Right cardiac atrium (tissue), 5 donors: ENCODE measurements around the gene CDC14A. TPM values are rescaled to one million over a fixed set of nuclear protein-coding genes. Genes with fewer than 3 reads are reported as not detected.

Experiments
- ATAC-seq, 2 donors: fragments of 200-7000 bp; cut with Tn5 transposase; one replicate each; pipeline versions ENCODE4 v1.8.0 to v1.9.1; 2020; ENCODE audit warnings: moderate library complexity in 2 of 2, mild to moderate bottlenecking in 1 of 2
- DNase-seq, 3 donors: peaks; one replicate each; pipeline ENCODE4 v3.0.0-alpha.2; 2020
- H3K27ac ChIP-seq: one replicate; pipeline ENCODE4 v1.5.1; 2013; ENCODE audit warnings: mild to moderate bottlenecking, low read length, control low read depth, moderate library complexity
- H3K27me3 ChIP-seq: one replicate; pipeline ENCODE4 v1.6.1; 2013; ENCODE audit not compliant: control insufficient read depth, insufficient read depth
- H3K4me1 ChIP-seq: one replicate; pipeline ENCODE4 v1.6.1; 2013; ENCODE audit warnings: low read length; ENCODE audit not compliant: control insufficient read depth, insufficient read depth
- H3K4me3 ChIP-seq: one replicate; pipeline ENCODE4 v1.5.1; 2013; ENCODE audit warnings: low read length, control low read depth
- H3K9me3 ChIP-seq: one replicate; pipeline ENCODE4 v1.6.1; 2013; ENCODE audit warnings: low read length; ENCODE audit not compliant: control insufficient read depth
- WGBS: extraction: QIAGEN DNeasy Blood & Tissue Kit; methylation state at CpG from one replicate; pipeline ENCODE4 v1.1.7; 2013; 5-methylcytosine and 5-hydroxymethylcytosine counted together
- intact Hi-C, 4 donors: fragments of 100-400 bp; cut with DNase I; formaldehyde crosslinking; loops; one replicate each; pipeline versions ENCODE4 v1.11.0 to v1.14.0; 2022 to 2023
- polyA plus RNA-seq: library from polyadenylated mRNA; stranded (reverse); fragments of 200-250 nt; gene quantifications from one replicate; pipeline ENCODE4 v1.2.3, GENCODE V29; 2013
- total RNA-seq, 4 donors: library from RNA; stranded (reverse); fragmentation: NEBNext Ultra II Directional; extraction: Animal tissue kit (Norgen Biotek cat#: 25700); gene quantifications; one replicate each; pipeline ENCODE4 v1.2.1, GENCODE V29; 2021
- donor health status: healthy with polysubstance abuse.
- donor health status: DM: no; HTN: yes; CAD: no.
- donor health status: DM: no; HTN: no; CAD: no.
- donor health status: DM: no; HTN: yes; CAD: no; lungs with severe emphysema.
- donor health status: DM: yes; HTN: yes; CAD: no.

The CDC14A gene
- total and polyA plus RNA-seq, 5 donors, result 1.9 to 5.2 (median 4.8) TPM

- ATAC-seq (no peak), DNase-seq (no peak)
- intact Hi-C loops, result loop anchor here in 1 of 4 donors (10.0 kb wide), 1 partner anchor 74 kb away; no protein-coding TSS in a partner anchor
- H3K27ac ChIP-seq, result no peak overlapping the region
- 90% methylated on average over 4 of the region's 4 CpGs for WGBS
- H3K4me1 ChIP-seq, result no peaks in the 10 kb centered on the region
- no peaks in the 10 kb centered on the region for H3K27me3 ChIP-seq
- no peaks in the 10 kb centered on the region for H3K9me3 ChIP-seq
- no peak overlapping the region for H3K4me3 ChIP-seq
Observed at GRCh38 chr1:100349246-100349645, 3.1 kb upstream of the CDC14A start.

- no peak for ATAC-seq
- Histone ChIP-seq H3K27ac (peak overlapping the region; percentile 92), H3K4me1 (no peaks in the 10 kb centered on the region), H3K9me3 (no peaks in the 10 kb centered on the region), H3K4me3 (peak overlapping the region; percentile 65), H3K27me3 (no peaks in the 10 kb centered on the region)
- peak in 1 of 3 donors; percentile 21 for DNase-seq
- intact Hi-C loops, result loop anchor here in 2 of 4 donors (5.0 to 10.0 kb wide), 3 partner anchors 58 to 104 kb away; no protein-coding TSS in a partner anchor
- WGBS, result 79% methylated on average over 10 of the region's 10 CpGs
Observed at GRCh38 chr1:100350787-100351094, 1.6 kb upstream of the CDC14A start.

GRCh38 chr1:100351095-100351887, 1.0 kb upstream of the CDC14A start:
- Histone ChIP-seq H3K4me3 (peak overlapping the region; percentile 65), H3K27me3 (no peaks in the 10 kb centered on the region), H3K9me3 (no peaks in the 10 kb centered on the region), H3K27ac (peak overlapping the region; percentile 92), H3K4me1 (no peaks in the 10 kb centered on the region)
- intact Hi-C loops, result loop anchor here in 2 of 4 donors (5.0 to 10.0 kb wide), 3 partner anchors 59 to 104 kb away; no protein-coding TSS in a partner anchor
- DNase-seq (peak; percentile 90 to 96 (median 94)), ATAC-seq (peak; percentile 88 to 90)
- 3% methylated on average over 36 of the region's 36 CpGs for WGBS

GRCh38 chr1:100353071-100353801, 930 bp downstream of the CDC14A start:
- H3K4me3 ChIP-seq, result peak overlapping the region; percentile 65
- peak overlapping the region; percentile 89 for H3K27ac ChIP-seq
- no peaks in the 10 kb centered on the region for H3K9me3 ChIP-seq
- ATAC-seq (peak; percentile 5 to 14), DNase-seq (peak; percentile 30 to 74 (median 73))
- H3K27me3 ChIP-seq, result no peaks in the 10 kb centered on the region
- H3K4me1 ChIP-seq, result peaks cover 2% of the 10 kb centered on the region
- WGBS, result under 1% methylated on average over 28 of the region's 28 CpGs
- intact Hi-C loops, result loop anchor here in 2 of 4 donors (5.0 to 10.0 kb wide), 3 partner anchors 61 to 102 kb away; no protein-coding TSS in a partner anchor

- WGBS, result 56% methylated on average over 1 of the region's 1 CpG
- Histone ChIP-seq H3K27me3 (no peaks in the 10 kb centered on the region), H3K4me3 (peak overlapping the region; percentile 65), H3K27ac (no peak overlapping the region), H3K4me1 (peaks cover 2% of the 10 kb centered on the region), H3K9me3 (no peaks in the 10 kb centered on the region)
- intact Hi-C loops, result loop anchor here in 2 of 4 donors (5.0 to 10.0 kb wide), 3 partner anchors 62 to 101 kb away; no protein-coding TSS in a partner anchor
- DNase-seq, result no peak
- ATAC-seq, result no peak
Observed at GRCh38 chr1:100353988-100354387, 1.7 kb downstream of the CDC14A start.

DNA sequence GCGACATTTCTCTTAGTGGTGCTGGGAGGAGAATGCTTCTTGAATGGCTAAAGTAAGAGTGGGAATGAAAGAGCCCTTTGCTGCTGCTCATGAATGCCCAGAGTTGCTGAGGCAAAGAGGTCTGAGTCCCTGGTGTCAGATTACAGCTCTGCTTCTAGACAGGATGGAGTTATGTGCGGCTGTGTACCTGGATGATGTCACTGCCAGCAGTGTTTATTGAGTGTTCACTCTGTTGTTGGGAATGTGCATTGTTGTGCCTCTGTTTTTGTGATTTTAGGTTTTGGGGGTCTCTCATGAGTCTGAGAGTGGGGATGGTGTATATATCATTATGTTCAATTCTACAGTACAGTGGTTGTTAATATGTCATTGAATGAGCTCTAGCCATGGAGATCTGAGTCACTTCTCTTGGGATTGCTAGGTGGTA, 2.7 kb downstream of the CDC14A start:
- ATAC-seq (no peak), DNase-seq (no peak)
- H3K9me3 ChIP-seq, result no peaks in the 10 kb centered on the region
- intact Hi-C loops, result loop anchor here in 2 of 4 donors (5.0 to 10.0 kb wide), 4 partner anchors 42 to 100 kb away; no protein-coding TSS in a partner anchor
- H3K4me3 ChIP-seq, result no peak overlapping the region
- H3K4me1 ChIP-seq, result peaks cover 4% of the 10 kb centered on the region
- H3K27ac ChIP-seq, result peak overlapping the region; percentile 36
- WGBS, result 45% methylated on average over 2 of the region's 2 CpGs
- H3K27me3 ChIP-seq, result no peaks in the 10 kb centered on the region

DNA sequence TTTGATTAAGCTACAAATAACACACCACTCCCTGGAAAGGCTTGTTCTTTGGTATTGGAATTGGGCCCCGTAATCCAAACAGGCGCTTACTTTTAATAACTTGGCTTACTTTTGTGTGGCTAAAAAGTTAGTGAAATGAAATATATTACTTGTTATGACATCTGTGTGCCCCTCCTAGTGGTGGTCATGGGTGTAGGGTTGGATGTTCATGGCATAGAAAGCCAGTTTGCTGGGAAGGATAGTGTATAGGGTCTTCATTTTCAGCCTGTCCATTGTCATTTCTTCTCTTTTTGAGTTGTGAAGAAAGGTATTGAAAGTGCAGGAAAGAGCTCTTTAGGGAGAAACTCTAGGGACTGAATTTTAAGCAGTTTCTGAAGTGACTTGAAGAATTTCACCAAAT, 5.9 kb downstream of the CDC14A start:
- H3K4me3 ChIP-seq, result no peak overlapping the region
- H3K27me3 ChIP-seq, result no peaks in the 10 kb centered on the region
- no peak for DNase-seq
- 51% methylated on average over 2 of the region's 2 CpGs for WGBS
- no peak overlapping the region for H3K27ac ChIP-seq
- no peak for ATAC-seq
- H3K4me1 ChIP-seq, result peaks cover 4% of the 10 kb centered on the region
- H3K9me3 ChIP-seq, result no peaks in the 10 kb centered on the region
- intact Hi-C loops, result loop anchor here in 1 of 4 donors (5.0 to 10.0 kb wide), 2 partner anchors 39 to 97 kb away; no protein-coding TSS in a partner anchor

DNA sequence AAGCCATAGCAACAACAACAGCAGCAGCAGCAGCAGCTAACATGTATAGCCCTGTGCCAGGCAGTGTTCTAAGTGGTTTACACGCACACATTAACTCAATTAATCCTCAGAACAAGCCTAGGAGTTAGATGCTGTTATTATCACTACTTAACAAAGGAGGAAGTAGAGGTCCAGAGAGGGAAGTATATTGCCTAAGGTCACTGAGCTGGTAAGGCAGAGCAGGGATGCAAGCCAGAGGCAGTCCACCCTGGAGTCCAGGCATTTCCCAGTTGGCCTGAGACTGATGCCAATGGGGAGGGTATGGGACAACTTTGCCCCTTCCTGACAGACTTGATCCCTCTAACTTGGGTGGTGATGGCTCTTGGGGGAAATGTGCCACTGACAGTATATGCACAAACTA, 6.8 kb downstream of the CDC14A start:
- DNase-seq, result no peak
- Histone ChIP-seq H3K4me1 (peaks cover 4% of the 10 kb centered on the region), H3K9me3 (no peaks in the 10 kb centered on the region), H3K4me3 (no peak overlapping the region), H3K27me3 (no peaks in the 10 kb centered on the region), H3K27ac (no peak overlapping the region)
- peak; percentile 30 to 32 for ATAC-seq
- intact Hi-C loops, result loop anchor here in 1 of 4 donors (5.0 to 10.0 kb wide), 2 partner anchors 38 to 96 kb away; no protein-coding TSS in a partner anchor
- 59% methylated on average over 1 of the region's 1 CpG for WGBS

DNA sequence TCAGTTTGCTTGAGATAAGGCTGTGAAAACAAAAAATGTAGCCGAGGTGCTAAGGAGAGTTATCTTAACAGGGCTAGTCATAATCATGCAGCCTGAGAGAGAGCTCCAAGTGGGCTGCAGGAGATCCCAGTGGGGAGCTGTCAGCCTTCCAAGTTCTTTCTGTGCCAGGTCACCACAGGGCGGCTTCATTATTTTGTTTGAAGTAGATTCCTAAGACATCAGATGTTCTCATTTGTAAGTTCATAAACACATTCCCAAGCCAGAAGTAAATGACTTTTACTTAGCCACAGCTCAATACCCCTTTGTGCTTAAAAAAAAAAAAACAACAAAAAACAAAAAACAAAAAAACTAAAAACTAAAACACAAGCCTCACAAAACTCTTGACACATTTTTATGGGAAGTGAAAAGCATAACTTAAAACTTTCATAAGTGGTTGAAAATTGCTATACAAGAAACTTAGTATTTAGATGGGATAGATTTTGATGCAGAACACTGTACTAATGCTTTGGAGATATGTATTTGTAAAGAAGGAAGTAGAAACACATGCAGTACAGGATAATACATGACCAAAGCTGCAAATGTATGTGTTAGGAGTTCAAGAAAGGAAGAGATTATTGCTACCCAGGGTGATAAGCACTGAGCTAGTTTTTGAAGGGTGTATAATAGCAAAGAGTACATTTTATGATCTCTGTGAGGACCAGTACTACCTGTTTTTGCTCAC, 8.6 kb downstream of the CDC14A start:
- 9% methylated on average over 2 of the region's 2 CpGs for WGBS
- no peak overlapping the region for H3K27ac ChIP-seq
- DNase-seq (peak; percentile 55 to 88 (median 70)), ATAC-seq (peak; percentile 88 to 90)
- H3K4me1 ChIP-seq, result peaks cover 7% of the 10 kb centered on the region
- no peaks in the 10 kb centered on the region for H3K27me3 ChIP-seq
- no peaks in the 10 kb centered on the region for H3K9me3 ChIP-seq
- H3K4me3 ChIP-seq, result no peak overlapping the region
- intact Hi-C loops, result no loop called here

GRCh38 chr1:100361511-100362089, 9.3 kb downstream of the CDC14A start:
- Histone ChIP-seq H3K4me3 (no peak overlapping the region), H3K27ac (no peak overlapping the region), H3K27me3 (no peaks in the 10 kb centered on the region), H3K9me3 (no peaks in the 10 kb centered on the region), H3K4me1 (peaks cover 7% of the 10 kb centered on the region)
- WGBS, result 87% methylated on average over 5 of the region's 5 CpGs
- no peak for DNase-seq
- intact Hi-C loops, result no loop called here
- ATAC-seq, result no peak
